Measurements from ENCODE around the gene KIF7.

The KIF7 gene

DNA sequence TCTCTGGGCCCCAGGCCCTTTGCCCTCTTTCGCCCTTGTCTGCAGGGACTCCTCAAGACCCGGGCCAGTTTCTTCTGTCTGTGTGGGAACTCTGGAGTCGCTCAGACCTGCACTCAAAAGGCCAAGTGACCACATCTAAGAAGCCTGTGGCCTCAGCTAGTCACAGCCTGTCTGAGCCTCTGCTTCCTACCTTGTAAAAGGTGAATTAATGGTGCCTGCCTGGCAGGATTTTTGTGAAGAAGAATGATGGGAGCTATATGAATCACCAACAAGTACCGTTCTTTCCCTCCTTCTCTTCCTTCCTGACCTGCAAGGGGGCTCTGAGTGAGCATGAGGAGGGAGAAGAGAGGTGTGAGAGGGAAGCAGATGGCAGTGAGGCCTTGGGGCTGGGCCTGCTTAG is 16.4 kb upstream of the KIF7 start:
- in situ Hi-C loops (cut with MboI; ENCODE audit: low sequenced_read_pairs): no loop called here

GRCh38 chr15:89670971-89671560 is 15.8 kb upstream of the KIF7 start:
- in situ Hi-C loops (cut with MboI; ENCODE audit: low sequenced_read_pairs): no loop called here

- in situ Hi-C loops (cut with MboI; ENCODE audit: low sequenced_read_pairs): no loop called here
These were observed 14.7 kb upstream of the KIF7 start for GRCh38 chr15:89669941-89670340.

DNA sequence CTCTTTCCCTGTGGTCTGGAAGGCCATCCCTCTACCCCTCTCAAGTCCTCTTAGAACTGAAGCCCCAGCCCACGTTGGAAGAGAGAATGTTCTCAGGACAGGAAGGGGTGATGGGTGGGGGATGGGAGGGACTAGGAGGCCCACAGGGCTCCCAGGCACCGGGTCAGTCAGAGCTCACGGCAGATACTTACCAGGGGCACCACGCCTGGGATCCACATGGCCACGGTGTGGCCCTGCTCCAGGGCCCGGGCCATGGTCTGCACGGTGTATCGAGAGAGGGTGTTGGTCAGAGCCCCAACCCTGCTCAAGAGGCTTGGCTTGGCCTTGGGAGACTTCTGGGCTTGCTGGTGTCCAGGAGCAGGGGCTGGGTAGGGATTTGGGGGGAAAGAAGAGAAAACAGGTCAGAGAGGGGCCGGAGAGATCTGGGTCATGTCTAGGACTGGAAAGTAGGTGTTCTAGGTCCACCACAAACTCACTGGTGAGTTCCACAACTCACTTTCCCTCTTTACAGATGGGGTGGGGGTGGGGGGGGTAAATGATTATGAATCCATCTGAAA is 14.1 kb upstream of the KIF7 start:
- in situ Hi-C loops (cut with MboI; ENCODE audit: low sequenced_read_pairs): no loop called here

DNA sequence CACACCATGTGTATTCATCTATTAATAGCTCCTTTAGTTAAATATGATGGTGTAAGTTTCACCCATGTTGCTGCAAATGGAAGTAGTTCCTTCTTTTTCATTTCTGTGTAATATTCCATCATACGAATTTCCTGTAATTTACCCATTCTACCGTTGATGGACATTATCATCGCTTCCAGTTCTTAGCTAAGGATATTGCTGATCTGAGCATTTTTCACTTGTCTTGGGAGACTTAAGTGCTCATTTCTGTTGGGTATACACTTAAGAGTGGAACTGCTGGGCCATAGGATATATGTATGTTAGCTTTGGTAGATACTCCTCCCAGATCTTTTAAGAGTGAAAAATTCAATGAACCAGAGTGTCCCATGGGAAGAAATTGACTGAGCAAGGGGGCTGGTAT is 12.9 kb upstream of the KIF7 start:
- in situ Hi-C loops (cut with MboI; ENCODE audit: low sequenced_read_pairs): no loop called here

- in situ Hi-C loops (cut with MboI; ENCODE audit: low sequenced_read_pairs): no loop called here
These were observed 12.4 kb upstream of the KIF7 start for GRCh38 chr15:89667706-89667960.

DNA sequence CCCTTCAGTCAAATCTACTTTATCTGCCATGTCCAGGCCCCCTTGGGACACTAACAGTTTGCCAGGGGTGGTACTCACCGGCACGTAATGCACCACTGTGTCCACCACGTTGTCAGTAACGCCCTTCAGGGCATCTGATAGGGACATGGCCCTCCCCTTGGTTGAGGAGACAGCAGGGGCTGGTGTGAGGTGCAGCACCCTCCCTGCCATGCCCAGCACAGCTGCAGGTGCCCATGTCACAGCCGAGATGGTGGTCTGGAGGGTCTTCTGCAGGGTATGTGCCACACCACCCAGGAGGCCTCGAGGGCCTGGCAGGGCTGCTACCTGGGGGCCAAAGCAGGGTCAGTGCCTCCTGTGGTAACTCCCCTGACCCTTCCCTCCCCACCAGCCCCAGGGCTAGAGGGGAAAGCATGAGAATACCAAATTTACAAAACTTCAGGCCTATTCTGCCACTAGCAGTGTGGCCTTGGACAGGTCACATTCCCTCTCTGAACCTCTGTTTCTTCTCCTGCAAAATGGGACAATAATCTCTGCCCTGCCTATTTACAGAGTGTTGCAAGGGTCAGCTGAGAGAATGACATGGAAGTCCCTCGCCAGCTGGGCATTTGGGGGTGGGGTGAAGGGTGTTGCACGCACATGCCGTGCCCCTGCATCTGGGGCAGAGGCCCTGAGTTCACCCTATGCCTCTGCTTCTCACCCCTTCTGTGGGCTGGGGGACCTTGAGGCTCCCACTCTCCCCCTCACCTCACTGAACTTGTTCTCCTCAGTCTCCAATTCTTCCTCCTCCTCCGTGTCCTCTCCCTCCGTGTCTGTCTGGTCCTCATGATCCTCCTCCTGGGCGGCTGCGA is 11.8 kb upstream of the KIF7 start:
- in situ Hi-C loops (cut with MboI; ENCODE audit: low sequenced_read_pairs): no loop called here

GRCh38 chr15:89666184-89666857 is 11.1 kb upstream of the KIF7 start:
- in situ Hi-C loops (cut with MboI; ENCODE audit: low sequenced_read_pairs): no loop called here

DNA sequence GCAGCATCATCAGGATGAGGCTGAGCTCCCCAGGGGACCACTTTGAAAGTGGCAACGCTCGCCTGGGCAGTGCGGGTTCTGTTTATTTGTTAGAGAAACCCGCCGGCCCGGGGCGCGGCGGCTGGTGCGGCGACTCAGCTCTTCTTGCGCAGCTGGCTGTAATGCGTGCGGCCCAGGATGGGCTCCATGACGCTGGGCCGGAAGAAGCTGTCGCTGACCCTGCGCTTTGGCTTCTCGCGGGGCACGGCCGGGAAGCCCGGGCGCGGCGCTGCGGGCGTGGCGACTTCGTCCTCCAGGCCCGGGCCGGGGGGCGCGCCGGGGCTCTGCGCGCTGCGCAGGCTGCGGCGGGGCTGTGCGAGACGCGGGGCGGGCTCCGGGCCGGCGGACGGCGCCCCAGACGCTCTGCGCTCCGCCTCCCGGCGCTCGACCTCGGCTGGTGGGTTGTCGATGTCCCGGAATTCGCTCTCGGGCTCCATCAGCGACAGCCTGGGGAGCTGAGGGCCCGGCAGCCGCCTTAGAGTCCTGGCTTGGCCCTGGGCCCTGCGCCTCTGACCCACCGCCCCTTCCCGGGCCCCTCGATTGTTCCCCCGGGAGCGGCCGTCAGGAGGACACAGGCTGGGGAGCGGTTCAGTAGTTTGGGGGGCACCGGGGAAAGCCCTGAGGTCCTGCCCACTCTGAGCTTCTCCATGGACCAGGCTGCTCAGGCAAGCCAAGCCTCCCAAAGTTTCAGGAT is 10.3 kb upstream of the KIF7 start:
- in situ Hi-C loops (cut with MboI; ENCODE audit: low sequenced_read_pairs): no loop called here

DNA sequence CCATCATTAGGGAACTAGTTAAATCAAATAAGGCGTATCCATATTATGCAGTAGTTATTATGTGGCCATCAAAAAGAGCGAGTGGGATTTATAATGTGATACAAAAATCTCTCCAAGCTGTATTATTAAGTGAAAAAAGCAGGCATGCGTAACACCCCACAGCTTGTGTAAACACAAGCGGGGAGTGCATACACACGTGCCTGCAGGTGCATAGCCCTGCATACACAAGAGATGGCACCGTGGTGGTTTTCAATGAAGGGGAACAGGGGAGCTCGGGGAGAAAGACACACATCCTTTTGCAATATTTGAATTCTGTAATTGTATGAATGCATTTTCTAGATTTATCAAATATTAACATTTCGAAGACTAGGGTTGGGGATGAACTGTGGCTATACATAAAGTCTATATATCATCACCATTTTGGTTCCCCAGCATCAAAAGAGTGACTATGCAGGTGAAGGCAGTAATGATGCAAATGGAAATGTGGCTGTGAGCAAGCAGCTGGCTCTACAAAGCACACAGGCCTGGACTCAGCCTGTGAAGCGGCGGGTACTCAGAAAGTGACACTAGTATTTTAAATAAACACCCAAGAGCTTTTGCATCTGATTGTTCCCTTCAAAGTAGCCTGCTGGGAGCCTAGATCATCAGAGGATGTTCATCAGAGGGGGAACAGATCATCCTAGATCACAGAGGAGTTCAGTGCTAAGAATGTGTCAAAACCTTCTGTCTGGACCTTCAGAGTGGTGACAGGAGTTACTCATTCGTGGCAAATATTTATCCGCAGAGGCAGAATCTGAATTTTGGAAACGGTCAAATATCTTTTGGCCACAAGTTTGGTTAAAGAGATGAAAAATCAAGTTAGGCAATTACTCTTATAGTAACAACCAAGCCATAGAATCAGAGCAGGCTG is 9.4 kb upstream of the KIF7 start:
- in situ Hi-C loops (cut with MboI; ENCODE audit: low sequenced_read_pairs): no loop called here

DNA sequence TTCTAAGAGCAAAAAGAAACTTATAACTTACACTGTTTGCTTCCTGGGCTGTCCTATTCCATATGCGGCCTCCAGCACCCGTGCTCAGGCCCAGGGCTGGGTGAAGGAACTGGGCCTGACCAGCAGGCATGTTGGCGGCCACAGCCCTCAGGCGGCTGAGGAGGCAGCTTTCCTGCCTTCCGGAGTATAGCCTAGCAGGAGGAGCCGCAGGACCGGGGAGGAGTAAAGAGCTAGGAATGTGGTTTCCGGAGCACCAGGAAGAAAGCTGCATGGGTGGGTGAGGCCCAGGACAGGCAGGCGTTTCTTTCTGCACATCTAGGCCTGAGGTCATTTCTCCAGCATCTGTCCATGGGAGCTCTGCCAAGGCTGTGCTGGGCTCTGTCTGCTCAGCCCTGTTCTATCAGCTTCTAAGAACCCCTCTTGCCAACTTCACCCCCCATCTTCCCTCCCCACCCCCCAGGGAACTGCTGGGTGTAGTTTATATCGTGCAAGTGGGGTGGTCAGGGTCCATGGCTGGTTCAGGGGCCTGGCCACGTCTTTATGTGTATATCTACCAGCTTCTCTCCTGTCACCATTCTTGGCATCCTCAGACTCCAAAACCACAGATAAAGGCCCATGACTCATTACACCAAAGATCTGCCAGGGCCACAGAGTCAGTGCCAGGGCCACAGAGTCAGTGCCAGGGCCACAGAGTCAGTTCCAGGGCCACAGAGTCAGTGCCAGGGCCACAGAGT is 7.8 kb upstream of the KIF7 start:
- in situ Hi-C loops (cut with MboI; ENCODE audit: low sequenced_read_pairs): no loop called here

GRCh38 chr15:89660556-89660955 is 5.3 kb upstream of the KIF7 start:
- in situ Hi-C loops (cut with MboI; ENCODE audit: low sequenced_read_pairs): no loop called here

- in situ Hi-C loops (cut with MboI; ENCODE audit: low sequenced_read_pairs): no loop called here
These were observed 4.0 kb upstream of the KIF7 start for GRCh38 chr15:89659295-89659694.

GRCh38 chr15:89657686-89658200 is 2.5 kb upstream of the KIF7 start:
- in situ Hi-C loops (cut with MboI; ENCODE audit: low sequenced_read_pairs): no loop called here

DNA sequence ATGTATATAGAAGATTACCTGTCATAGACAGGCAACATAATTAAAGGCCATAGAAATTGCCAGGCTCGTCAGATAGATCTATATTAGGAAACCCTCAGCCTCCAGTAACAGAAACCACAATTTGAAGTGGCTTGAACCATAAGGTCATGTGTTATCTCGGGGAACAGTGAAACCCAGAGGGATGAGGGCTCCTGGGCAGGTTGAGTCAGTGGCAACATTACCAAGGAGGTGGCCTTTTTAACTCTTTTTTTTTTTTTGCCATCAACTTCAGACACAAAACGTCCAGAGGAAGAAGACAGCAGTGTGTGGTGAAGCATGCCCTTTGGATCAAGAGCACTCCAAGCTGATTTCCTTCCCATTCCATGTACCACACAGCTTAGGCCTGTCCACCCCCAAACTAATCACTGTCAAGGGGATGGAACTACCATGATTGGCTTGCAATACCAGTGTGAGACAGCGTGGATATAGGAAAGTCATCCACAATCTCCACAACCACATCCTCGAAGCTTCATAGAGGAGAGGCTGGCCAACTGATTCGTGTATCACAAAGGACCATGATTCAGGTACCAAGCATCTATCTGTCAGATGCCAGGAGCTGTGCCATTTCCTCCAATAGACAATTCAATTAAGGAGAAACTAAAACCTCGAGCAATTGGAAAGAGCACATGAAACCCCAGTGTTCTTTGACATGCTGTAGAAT is 999 bp upstream of the KIF7 start:
- in situ Hi-C loops (cut with MboI; ENCODE audit: low sequenced_read_pairs): no loop called here

DNA sequence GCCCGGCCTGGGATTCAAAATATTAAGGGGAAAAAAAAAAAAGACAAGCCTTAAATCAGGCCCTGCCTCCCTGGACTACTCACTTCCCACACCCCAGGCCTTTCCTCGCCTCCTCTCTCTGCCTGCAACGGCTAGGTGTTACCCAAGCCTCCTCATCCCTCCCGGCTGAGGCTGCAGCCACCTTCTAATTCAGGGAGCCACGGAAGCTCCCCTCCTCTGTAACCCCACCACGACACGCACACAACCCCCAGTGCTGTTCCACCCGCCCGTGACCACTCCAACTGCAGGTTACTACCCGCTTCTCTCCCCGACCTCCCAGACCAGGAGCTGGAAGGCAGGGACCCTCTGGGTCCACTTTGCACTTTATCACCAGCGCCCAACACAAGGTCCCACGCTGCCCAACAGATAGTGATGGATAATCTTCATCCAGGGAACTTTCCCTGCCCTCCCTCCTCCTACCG is 936 bp downstream of the KIF7 start:
- in situ Hi-C loops (cut with MboI; ENCODE audit: low sequenced_read_pairs): no loop called here

DNA sequence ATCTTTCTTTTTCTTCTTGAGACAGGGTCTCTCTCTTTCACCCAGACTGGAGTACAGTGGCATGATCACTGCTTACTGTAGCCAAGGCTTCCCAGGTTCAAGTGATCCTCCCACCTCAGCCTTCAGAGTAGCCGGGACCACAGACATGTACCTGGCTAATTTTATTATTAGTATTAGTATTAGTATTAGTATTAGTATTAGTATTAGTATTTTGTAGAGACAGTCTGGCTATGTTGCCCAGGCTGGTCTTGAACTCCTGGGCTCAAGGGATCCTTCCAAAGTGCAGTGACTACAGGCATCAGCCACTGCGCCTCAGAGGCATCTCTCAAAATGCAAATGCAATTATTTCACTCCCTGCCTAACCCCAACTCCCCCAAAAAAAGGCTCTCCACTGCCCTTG is 1.7 kb downstream of the KIF7 start:
- in situ Hi-C loops (cut with MboI; ENCODE audit: low sequenced_read_pairs): no loop called here

- in situ Hi-C loops (cut with MboI; ENCODE audit: low sequenced_read_pairs): no loop called here
These were observed 2.6 kb downstream of the KIF7 start for GRCh38 chr15:89652666-89653065.

DNA sequence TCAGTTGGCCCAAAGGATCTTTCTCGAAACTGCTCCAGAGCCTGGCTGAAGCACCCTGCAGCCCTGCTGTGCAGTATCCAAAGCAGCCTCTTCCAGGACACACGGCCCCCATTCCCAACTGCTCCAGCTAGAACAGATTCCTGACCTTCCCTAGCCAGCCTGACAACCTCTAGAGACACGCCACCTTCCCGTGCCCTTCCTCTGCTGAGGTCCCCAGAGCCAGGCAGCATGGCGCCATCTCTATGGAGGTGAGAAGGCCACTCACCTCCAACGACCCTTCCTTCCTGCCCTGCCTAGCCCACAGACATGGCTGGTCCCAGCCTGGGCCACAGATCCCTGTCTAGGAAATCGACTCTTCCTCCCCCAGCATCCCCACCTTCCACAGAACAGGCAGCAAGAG is 3.1 kb downstream of the KIF7 start:
- in situ Hi-C loops (cut with MboI; ENCODE audit: low sequenced_read_pairs): no loop called here
